HG02870 (cell line): ENCODE results near the gene EHD3.
A peak's percentile ranks its signal among the peaks of the same experiment; 100 is the strongest.

Experiments
- ATAC-seq: cut with Tn5 transposase; IDR thresholded peaks from one replicate; pipeline ENCODE4 v1.9.1; 2021; ENCODE audit warnings: mild to moderate bottlenecking, moderate library complexity; ENCODE audit not compliant: unreplicated experiment

Gene EHD3

DNA sequence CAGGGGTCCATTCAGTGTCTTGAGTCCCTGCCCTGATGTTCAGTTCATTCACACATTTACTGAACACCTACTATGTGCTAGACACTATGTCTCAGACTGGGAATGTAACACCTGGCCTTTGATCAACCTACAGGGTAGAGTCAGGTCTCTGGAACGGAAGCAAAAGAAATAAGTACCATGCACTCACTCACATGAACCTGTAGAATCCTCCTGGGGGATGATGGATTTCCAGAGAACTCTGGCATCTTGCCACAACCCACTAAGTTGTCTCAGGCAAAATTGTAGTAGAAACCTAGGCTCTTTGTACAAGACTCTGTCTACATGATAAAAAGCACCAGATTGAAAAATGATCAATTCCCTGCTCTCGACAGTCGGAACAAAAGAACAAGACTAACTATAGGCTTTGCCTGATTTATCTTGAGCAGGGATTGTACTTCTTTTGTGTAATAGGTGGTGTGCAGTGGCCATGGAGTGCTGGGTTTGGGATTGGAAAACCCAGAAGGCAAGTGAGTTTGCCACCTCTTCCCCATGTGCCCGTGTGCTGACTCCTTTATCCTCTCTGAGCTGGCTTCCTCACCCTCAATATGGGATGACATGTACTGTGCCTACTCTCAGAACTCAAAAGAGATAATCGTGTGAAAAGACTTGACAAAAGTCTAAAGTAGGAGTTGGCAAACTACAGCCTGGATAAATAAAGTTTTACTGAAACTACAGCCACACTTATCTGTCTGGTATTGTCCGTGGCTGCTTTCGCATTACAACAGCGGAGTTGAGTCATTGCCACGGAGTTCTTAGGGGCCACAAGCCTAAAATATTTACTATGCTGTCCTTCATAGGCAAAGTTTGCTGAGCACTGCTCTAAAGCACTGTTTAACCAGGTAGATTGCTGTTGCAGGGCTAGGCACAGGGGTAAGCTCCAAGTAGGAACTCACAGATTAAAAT, 21.0 kb upstream of the EHD3 start:
- no peak for ATAC-seq

DNA sequence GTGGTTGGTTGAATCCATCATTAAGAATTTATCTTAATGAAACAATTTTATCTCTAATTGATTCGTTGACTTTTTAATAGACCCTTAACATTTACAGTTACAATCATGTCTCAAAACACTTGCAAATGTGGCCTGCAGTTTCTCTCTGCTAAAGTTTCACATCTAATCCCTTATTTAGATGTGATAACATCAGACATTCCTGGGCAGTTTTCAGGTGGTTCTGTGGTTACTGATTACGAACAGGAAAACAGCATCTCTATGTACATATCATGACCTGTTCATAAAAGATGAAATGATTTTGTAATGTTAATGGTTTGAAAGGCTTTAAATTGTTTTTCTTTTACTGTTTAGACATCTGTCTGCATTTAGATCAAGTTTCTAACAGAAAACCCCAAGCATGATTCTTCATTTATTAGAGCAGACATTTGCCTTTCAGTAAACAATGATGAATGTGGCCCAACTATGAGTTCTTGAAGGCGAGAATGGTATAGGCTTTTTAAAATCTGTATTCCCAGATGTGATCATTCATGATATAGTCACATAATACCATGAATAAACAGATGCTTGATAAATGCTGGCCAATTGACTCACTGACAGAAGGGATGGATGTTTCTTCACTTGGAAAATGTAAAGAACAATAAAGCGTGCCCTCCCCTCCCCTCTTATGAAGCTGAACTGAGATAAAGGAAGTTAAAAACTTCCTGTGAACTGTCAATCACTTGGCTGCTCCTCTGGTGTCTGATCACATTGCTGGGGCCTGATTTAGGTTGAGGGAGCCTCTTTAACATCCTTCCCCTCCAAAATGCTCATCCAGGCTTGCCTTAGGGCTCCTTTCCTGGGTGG, 20.1 kb upstream of the EHD3 start:
- no peak for ATAC-seq

DNA sequence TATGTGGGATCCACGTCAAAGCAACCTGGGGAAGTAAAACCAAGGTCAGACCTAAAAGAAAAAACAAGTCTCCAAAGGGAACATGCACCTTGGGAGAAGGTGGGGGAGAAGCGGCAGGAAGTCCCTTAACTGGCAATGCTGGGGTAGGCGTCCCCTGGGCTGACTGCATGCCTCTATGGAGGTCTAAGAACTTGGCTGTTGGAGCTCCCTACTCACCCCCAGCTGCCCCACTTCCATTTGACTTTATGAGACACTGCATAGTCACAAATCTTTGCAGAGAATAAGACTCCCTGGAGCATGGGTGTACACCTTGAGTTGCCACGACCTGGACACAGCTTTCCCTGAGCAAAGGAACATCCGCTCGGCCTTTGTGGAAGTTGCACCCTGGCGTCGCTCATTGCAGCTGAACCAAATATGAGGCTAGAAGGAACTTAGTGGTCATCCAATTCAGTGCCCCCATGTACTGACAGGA, 19.5 kb upstream of the EHD3 start:
- ATAC-seq = no peak

DNA sequence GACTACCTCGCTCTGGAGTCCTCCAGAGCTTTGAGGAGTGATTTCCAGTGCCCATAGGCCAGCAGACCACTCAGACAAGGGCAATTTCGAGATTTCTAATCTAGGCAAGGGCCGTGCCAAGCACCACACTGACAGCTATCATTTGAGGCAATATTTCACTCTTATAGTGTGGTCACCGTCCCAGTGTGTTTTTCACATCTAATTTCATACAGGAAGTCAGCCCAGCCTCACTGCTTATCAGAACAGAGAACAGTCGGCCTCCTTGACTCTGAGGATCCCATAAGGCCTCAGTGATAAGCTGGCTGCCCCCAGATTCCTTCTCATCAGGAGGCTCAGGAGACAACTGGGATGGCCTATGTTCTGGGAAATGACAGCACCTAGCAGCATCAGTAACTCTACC, 17.2 kb upstream of the EHD3 start:
- peak; percentile 43 for ATAC-seq

DNA sequence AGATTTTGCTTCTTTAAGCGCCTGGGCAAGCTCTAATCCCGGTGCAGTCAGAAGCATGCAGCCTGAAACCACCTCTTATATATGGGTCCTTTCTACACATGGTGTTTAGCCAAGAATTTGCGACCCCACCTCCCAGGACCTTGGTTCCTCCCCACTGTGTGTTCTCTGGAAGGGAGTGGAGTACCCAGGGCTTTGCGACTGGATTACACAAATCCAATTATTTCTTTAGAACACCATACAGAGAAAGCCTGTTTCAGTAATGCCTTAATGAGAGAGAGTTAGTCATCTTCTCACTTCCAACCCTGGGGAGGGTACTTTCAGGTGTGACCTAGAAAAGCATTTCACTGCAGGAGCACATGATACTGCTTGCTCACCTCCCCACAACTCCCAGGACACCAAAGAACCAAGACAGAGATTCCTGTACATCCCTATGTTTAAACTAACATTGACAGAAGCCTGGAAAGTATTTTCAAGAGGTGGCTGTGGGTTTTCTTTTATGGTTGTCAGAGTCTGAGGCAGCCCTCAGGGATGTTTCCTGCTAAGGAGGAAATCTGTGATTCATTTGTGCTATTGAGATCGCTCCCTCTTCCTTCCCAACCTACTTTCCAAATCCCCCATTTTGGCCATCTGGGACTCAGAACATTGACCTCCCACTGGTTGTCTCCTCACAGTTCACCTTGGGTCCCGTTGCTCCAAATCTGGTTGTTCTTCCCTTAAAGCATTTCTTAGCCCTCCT, 16.3 kb upstream of the EHD3 start, which contains the start of gene CAPN14:
TSS of gene CAPN14 (minus strand) at position 51 of the 736 bp plus-strand sequence. CDS start 12,068 bp downstream, outside the sequence.
- ATAC-seq = no peak

DNA sequence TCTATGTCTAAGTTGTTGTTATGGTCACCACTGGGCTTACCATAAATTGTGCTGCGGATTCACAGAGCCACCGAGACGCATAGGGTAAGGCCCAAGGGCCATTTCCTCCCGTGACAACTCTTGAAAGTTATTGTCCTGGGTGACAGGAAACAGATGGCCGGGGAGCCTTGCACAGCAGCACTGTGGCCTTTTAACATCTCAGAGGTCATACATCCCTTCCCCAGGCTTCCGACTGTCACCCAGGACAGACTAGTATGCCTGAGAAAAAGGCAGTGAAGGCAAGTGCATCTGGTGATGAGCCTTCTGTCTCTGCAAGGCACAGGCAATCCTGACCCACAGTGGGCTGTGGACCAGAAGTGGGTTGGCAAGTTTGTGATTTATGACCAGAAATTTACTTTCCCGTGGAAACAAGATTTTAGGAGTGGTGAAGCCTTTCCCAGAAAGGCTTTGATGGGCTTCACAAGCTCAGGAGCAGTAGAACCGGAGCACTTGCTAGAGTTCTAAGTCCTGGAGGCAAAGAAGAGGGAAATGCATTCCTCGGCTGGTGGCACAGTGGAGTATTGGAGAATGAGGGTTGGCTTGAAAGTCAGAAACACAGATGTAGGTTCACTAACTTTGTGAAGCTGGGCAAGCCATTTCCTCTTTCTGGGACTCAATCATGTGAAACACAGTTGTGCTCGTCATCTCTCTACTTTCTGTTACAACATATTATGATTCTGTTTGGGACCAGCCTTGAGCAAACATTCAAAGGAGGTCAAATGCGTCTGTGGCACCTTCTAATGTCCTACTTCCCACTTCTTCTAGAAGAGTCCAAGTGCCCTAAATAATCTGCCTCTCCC, 14.6 kb upstream of the EHD3 start:
- ATAC-seq = peak; percentile 66

DNA sequence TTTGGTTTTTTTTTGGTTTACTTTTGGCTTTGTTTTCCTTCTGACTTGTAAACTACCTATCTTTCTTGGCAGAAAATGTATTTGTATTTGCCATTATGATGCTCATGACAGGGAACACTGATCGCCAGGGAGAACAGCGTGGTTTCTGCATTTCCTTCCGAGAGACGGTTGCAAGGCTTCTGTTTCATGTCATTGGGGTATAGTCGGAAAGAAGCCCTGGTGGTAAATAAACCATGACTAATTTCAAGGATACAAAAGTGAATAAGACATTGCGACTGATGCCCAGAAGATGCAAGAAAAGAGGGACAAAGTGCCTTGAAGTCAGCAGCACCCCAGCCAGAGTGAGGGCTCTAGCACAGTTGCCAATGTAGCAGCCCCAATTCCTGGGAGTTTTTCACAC, 12.4 kb upstream of the EHD3 start:
- no peak for ATAC-seq

DNA sequence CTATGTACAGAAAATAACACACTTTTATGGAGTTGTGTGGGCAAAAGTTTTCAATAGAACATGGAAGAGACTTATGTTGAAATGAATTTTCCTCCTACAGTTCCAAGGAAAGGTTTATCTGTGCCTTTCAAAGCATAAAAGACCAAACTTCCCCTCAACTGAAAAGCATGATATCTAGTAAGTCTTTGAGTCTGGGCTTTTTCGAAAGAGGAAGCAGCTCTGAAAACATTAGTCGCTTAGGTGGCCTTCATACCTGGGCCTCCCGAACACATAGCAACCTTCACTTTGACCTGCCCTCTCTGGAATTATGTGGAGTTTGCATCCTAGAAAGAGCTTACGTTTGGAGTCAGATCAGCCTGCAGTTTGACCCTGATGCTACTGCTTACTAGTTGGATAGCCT, 11.9 kb upstream of the EHD3 start:
- ATAC-seq = no peak

DNA sequence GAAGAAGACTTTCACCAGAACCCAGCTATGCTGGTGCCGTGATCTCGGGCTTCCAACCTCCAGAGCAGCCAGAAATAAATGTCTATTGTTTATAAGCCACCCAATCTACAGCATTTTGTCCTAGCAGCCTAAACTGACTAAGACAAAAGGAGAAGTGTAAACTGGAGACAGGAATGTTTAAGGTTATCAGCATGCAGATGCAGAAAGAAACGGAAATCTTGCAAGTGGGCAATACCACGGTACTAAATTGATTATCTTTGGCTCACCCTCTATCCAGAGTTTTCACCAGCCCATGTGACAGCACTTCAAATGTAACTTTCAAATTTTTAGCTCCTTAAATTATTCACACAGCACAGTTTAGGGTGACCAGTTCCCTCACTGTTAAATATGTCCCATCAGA, 10.9 kb upstream of the EHD3 start:
- no peak for ATAC-seq

DNA sequence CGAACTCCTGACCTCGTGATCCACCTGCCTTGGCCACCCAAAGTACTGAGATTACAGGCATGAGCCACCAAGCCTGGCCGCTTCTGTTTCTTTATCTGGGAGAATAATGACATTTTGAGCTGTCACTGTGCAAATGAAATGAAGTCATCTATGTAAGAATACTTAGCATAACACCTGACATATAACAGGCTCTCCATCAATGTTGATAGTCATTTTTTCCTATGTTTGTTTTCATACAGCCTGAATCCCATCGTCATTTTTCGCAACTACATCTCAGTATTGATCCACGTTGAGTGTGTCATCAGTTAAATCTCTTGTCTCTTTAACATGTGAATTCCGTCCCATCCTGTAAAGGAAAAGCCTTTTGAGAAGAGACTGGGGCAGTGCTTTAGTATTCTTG, 10.2 kb upstream of the EHD3 start:
- no peak for ATAC-seq

DNA sequence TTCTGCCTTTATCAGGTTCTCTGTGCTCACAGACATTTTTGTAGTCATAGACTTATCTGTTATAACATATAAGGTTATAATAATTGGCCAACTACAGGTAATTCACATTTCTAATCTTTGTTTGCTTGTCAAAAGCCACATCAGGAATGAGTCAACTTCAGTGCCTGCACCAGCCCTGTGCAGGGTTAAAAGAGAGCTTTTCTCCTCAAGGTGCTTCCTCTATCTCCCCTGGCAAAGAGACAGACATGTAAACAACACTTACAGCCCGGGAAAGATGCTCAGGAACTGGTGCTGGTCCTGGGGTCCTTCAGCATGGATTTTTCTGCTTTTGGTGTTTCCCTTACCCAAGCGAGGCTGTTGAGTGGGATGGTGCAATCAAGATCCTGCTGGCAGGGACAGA, 7.7 kb upstream of the EHD3 start:
- no peak for ATAC-seq

DNA sequence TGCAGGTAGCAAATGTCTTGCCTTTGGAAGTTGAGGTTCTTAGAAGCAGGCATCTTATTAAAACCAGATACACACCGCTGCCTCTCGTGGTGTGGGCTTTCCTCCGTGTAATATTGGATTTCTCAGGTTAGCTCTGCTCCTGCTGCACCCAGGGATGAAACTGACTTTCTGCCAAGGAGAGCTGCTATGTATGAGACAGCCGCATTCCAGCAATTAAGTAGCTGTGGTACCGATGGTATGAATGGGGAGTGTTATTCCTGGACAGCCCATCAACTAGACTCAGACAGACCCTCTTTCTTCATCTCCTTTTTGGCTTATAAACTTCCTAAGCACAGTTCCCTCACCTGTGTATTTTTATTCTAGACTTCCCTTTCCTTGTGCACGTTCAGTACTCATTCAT, 6.8 kb upstream of the EHD3 start:
- ATAC-seq = no peak

DNA sequence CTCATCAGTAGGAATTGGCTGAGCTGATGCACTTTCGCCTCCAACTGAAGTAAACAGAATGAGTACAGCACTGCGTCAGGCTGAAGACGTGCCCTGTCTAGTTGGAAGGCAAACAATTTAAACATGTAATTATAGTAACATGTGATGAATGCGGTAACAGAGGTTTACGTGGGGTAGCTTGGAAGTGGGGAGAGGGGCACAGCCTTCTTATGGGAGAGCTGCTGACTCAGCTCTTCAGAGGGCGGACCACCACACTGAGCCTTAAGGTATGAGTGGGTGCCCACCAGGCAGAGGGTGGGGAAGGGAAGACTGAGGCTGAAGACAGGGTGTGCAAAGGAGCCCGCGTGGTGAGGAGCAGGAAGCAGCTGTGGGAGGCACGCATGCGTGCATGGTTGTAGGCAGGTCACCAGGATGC, 6.2 kb upstream of the EHD3 start:
- no peak for ATAC-seq

DNA sequence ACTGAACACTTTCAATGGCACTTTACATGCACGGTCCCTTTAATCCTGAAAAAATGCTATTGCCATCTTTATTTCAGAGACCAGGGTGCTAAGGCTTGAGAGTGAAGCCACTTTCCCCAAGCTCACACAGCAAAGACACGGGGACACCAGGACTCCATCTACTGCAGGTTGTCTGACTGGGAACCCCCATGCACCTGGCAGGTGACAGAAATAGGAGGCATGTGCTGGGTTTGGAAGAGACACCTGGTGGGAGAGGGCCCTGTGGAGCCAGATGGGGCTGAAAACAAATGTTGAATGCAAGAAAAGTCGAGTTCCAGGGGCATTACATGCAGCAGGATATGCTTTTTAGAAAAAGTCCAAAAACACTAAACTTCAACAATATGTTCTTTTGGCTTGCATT, 5.2 kb upstream of the EHD3 start:
- ATAC-seq = no peak

DNA sequence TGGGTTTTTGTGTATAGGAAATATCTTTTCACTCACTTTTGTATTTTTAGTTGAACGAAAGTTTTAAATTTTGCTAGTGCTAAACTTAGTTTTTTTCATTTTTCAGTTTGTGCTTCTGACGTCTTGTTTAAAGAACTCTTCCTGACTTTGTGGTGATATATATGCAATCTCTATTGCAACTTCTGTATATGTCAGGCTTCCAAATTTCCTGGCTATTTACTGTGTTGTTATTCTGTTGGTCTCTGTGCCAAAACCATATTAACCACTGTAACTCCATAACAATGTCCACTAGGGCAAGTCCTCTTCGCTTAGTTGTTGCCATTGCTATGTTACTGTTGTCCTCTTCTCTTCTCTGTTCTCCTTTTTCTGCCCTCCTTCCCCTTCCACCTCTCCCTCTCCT, 3.2 kb upstream of the EHD3 start:
- ATAC-seq = no peak

DNA sequence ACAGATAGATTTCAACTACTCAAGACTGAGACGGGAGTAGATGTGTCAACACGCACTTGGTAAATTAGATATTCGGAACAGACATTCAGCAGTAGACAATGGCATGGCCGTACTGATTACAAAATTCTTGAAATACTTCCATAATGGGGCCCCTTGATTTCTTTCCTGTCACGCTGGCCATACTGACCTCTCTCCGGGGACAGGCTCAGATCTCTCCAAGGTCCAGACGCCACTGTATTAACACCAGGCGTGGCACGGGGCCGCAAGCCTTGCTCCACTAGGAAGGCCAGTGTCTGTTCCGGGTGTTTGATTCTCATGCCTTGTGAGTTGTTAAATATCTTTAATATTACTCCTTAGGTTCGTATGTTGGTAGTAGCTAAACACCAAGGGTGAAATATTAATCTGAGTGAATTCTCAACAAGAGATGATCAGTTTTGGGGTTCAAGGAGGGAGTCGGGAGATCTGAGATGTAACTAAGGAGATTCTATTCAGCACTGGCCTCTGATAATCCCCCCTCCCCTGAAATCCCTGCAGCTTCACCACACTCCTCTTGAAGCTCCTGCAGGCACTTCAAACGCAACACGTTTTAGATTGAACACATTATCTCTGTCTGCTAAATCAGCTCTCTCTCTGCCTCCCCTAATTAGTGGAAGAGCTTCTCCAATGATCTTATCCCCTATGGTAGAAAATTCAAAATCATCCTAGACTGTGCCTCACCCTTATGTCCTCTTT, 2.2 kb upstream of the EHD3 start:
- no peak for ATAC-seq

DNA sequence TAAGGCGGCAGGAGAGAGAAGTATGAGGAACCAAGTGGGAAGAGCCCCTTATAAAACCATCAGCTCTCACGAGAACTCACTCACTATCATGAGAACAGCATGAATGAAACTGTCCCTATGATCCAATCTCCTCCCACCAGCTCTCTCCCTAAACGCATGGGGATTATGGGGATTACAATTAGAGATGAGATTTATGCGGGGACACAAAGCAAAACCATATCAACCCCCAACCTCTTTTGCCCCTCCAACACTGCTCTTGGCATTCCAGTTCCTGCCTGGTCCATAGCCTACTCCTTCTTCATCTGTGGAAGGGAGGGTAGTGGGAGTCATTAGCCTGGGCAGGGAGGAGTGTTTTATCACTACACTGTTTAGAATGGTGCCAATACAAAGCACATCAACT, 1.4 kb upstream of the EHD3 start:
- no peak for ATAC-seq

DNA sequence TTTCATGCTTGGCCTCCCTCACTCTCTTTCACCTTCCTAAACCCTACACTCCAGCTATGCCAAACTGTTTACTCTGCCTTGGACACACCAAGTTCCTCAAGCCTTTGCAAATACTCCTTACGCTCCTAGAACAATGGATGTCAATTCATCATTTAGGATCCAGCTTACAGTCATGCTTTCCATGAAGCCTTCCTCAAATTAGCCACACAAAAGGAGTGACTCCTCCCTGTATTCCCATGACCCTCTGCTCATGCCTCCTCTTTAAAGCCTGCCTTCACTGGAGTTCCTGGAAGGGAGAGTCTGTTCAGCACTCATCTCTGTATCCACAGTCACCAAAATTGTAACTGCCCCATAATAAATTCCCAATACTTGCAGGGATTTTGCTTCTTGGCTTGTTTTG, 721 bp upstream of the EHD3 start:
- ATAC-seq = no peak

DNA sequence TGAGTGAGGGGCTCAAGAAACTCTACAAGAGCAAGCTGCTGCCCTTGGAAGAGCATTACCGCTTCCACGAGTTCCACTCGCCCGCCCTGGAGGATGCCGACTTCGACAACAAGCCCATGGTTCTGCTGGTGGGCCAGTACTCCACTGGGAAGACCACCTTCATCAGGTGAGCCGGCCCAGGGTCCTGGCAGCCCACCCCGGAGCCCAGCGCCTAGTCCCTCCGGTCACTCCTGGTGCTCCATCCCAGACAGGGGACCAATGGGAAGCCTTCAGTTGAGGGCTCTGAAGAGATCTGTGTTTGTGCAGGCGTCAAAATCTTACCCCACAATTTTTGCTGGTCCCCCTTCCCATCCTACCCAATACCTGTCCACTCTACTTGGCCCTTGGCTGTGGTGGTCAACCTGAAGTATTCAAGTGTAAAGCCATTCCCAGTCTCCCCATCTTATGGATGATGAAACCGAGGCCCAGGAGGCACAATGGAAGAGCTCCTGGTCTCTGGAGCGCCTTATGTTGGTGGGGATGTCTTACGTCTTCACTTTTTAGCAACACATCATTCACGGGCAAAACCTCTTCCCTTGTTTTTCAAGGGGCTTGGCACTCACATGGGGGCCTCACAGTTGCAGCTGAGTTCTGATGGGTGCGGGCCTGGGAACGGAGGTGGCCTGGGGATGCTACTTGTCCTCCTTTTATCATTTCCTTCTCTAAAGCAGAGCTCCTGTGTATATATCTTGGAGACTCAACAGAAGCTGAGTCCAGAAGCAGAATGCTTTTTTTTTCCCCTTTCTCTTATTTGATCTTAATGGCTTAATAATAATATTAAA, 941 bp downstream of the EHD3 start:
- no peak for ATAC-seq
